ENCODE measurements around the gene STK40. TPM values are rescaled to one million over a fixed set of nuclear protein-coding genes. Genes with fewer than 3 reads are reported as not detected.

The STK40 gene
- total and polyA plus RNA-seq, 9 of the 15 experiments (the other 6 are each of a cell fraction or from before 2014, with no cell fraction given), result 0.69 to 94.3 (median 39.1) TPM

- TF ChIP-seq ZBTB40 (IDR thresholded peaks at IDR 0.05) (no peak), ZBTB40 (CRISPR knock-in tag; IDR thresholded peaks at IDR 0.05) (no peak), FIP1L1 (IDR thresholded peaks at IDR 0.05; ENCODE audit: low read depth, low read length, poor library complexity, severe bottlenecking) (no peak)
These were observed 32.2 kb upstream of the STK40 start (continued) for GRCh38 chr1:36417931-36418330.
